ENCODE results near the gene SNTG2. TPM values are rescaled to one million over a fixed set of nuclear protein-coding genes. Genes with fewer than 3 reads are reported as not detected.

The SNTG2 gene
- total RNA-seq, 3 donors from 2014 or later (not counting 1 experiment from before 2014, with no cell fraction given): not detected

DNA sequence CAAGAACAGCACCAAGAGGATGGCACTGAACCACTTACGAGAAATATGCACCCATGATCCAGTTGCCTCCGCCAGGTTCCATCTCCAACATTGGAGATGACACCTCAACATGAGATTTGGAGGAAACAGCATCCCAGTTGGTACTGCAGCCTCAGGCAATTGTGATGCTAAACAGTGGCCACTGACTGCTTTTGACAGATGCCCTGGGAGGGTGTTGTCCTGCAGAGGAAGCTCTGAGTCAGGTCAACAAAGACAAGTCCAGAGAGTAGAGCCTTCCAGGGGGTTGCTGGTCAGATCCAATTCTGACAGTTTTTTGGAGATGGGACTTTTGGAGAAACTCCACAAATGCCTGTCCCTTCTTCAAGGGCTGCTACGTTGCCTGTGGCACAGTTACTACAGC is 82.4 kb downstream of the SNTG2 start:
- H3K4me1 Mint-ChIP-seq: no peaks in the 10 kb centered on the region
- no peak overlapping the region for H3K27ac Mint-ChIP-seq
- H3K4me3 Mint-ChIP-seq: no peak overlapping the region
- no peaks in the 10 kb centered on the region for H3K9me3 Mint-ChIP-seq
- Histone ChIP-seq H3K27ac (ENCODE audit: low read length) (no peak overlapping the region), H3K27me3 (ENCODE audit: control insufficient read depth, insufficient read depth, low read length) (no peaks in the 10 kb centered on the region), H3K9me3 (ENCODE audit: control insufficient read depth, insufficient read depth, low read length) (no peaks in the 10 kb centered on the region), H3K4me3 (ENCODE audit: low read length) (no peak overlapping the region), H3K4me1 (ENCODE audit: control insufficient read depth, insufficient read depth, low read length) (no peaks in the 10 kb centered on the region), H3K36me3 (ENCODE audit: control insufficient read depth, insufficient read depth, low read length) (no peaks in the 10 kb centered on the region)
- intact Hi-C loops (cut with micrococcal nuclease): no loop called here
- H3K36me3 Mint-ChIP-seq: no peaks in the 10 kb centered on the region
- H3K27me3 Mint-ChIP-seq (ENCODE audit: low read depth in 2 of 2): peaks cover 11 to 29% of the 10 kb centered on the region in 2 donors
- TF ChIP-seq CTCF (IDR thresholded peaks at IDR 0.05): no peak
- 91% methylated on average over 3 of the region's 3 CpGs for WGBS (ENCODE audit: insufficient coverage)
- ATAC-seq (no peak), DNase-seq (no peak)

DNA sequence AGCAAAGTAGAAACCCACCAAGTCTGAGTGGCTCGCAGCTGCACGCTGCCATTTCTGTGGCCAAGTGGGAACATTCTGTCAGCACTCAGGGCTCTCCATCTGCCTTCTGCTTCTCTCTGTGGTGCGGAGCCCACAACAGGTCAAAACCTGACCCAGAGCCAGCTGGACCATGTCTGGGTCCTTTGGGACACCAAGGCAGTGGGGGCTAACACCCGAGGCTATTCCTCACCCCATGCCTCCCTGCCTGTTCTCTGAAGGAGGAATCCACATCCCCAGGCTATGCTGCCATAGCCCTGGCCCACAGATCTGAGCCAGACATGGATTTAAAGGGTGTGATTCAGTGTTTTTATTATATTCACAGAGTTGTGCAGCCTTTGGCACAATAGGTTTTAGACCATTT is 86.4 kb downstream of the SNTG2 start:
- H3K27ac Mint-ChIP-seq: no peak overlapping the region
- intact Hi-C loops (cut with micrococcal nuclease): no loop called here
- no peaks in the 10 kb centered on the region for H3K36me3 Mint-ChIP-seq
- no peaks in the 10 kb centered on the region for H3K9me3 ChIP-seq (ENCODE audit: control insufficient read depth, insufficient read depth, low read length)
- 75% methylated on average over 4 of the region's 4 CpGs for WGBS (ENCODE audit: insufficient coverage)
- DNase-seq (no peak), ATAC-seq (no peak)
- no peaks in the 10 kb centered on the region for H3K4me1 ChIP-seq (ENCODE audit: control insufficient read depth, insufficient read depth, low read length)
- no peak overlapping the region for H3K4me3 Mint-ChIP-seq
- H3K36me3 ChIP-seq (ENCODE audit: control insufficient read depth, insufficient read depth, low read length): no peaks in the 10 kb centered on the region
- H3K4me3 ChIP-seq (ENCODE audit: low read length): no peak overlapping the region
- H3K27me3 ChIP-seq (ENCODE audit: control insufficient read depth, insufficient read depth, low read length): no peaks in the 10 kb centered on the region
- TF ChIP-seq CTCF (IDR thresholded peaks at IDR 0.05): no peak
- H3K27me3 Mint-ChIP-seq (ENCODE audit: low read depth in 2 of 2): peaks cover 11 to 30% of the 10 kb centered on the region in 2 donors
- H3K9me3 Mint-ChIP-seq: no peaks in the 10 kb centered on the region
- no peak overlapping the region for H3K27ac ChIP-seq (ENCODE audit: low read length)
- H3K4me1 Mint-ChIP-seq: no peaks in the 10 kb centered on the region

GRCh38 chr2:1039549-1039948 is 88.9 kb downstream of the SNTG2 start:
- H3K4me3 Mint-ChIP-seq: no peak overlapping the region
- Histone ChIP-seq H3K27me3 (ENCODE audit: control insufficient read depth, insufficient read depth, low read length) (no peaks in the 10 kb centered on the region), H3K27ac (ENCODE audit: low read length) (no peak overlapping the region), H3K4me3 (ENCODE audit: low read length) (no peak overlapping the region), H3K36me3 (ENCODE audit: control insufficient read depth, insufficient read depth, low read length) (no peaks in the 10 kb centered on the region), H3K9me3 (ENCODE audit: control insufficient read depth, insufficient read depth, low read length) (no peaks in the 10 kb centered on the region), H3K4me1 (ENCODE audit: control insufficient read depth, insufficient read depth, low read length) (no peaks in the 10 kb centered on the region)
- no peak for DNase-seq
- no peaks in the 10 kb centered on the region for H3K4me1 Mint-ChIP-seq
- H3K27ac Mint-ChIP-seq: no peak overlapping the region
- intact Hi-C loops (cut with micrococcal nuclease): no loop called here
- TF ChIP-seq CTCF (IDR thresholded peaks at IDR 0.05): no peak
- H3K27me3 Mint-ChIP-seq (ENCODE audit: low read depth in 2 of 2): peaks cover 24 to 43% of the 10 kb centered on the region in 2 donors
- H3K9me3 Mint-ChIP-seq: peaks cover 0 to 3% of the 10 kb centered on the region in 2 donors
- peaks cover 7% of the 10 kb centered on the region for H3K36me3 Mint-ChIP-seq
- no peak for ATAC-seq
- 95% methylated on average over 4 of the region's 5 CpGs for WGBS (ENCODE audit: insufficient coverage)

- H3K9me3 ChIP-seq (ENCODE audit: control insufficient read depth, insufficient read depth, low read length): no peaks in the 10 kb centered on the region
- peaks cover 4% of the 10 kb centered on the region for H3K27me3 ChIP-seq (ENCODE audit: control insufficient read depth, insufficient read depth, low read length)
- intact Hi-C loops (cut with micrococcal nuclease): no loop called here
- H3K4me1 ChIP-seq (ENCODE audit: control insufficient read depth, insufficient read depth, low read length): no peaks in the 10 kb centered on the region
- H3K27ac ChIP-seq (ENCODE audit: low read length): no peak overlapping the region
- no peak for ATAC-seq
- peaks cover 0 to 3% of the 10 kb centered on the region in 2 donors for H3K9me3 Mint-ChIP-seq
- no peak overlapping the region for H3K4me3 ChIP-seq (ENCODE audit: low read length)
- H3K27me3 Mint-ChIP-seq (ENCODE audit: low read depth in 2 of 2): peaks cover 30 to 46% of the 10 kb centered on the region in 2 donors
- no peaks in the 10 kb centered on the region for H3K4me1 Mint-ChIP-seq
- TF ChIP-seq CTCF (IDR thresholded peaks at IDR 0.05): no peak
- DNase-seq: no peak
- no peak overlapping the region for H3K4me3 Mint-ChIP-seq
- peaks cover 7% of the 10 kb centered on the region for H3K36me3 Mint-ChIP-seq
- WGBS (ENCODE audit: insufficient coverage): 80% methylated on average over 8 of the region's 9 CpGs
- no peak overlapping the region for H3K27ac Mint-ChIP-seq
- H3K36me3 ChIP-seq (ENCODE audit: control insufficient read depth, insufficient read depth, low read length): no peaks in the 10 kb centered on the region
These were observed 90.6 kb downstream of the SNTG2 start for GRCh38 chr2:1041012-1041805.

Measured in natural killer cell (primary cell).